GM23338 (cell line): ENCODE measurements around the gene LETMD1. TPM values are rescaled to one million over a fixed set of nuclear protein-coding genes. Genes with fewer than 3 reads are reported as not detected.

Experiments
- ATAC-seq: fragments of 200-7000 bp; cut with Tn5 transposase; 3 replicates; pipeline ENCODE4 v1.9.1; 2020
- DNase-seq: peaks from one replicate; pipeline ENCODE4 v3.0.0-alpha.2; 2015; ENCODE audit warnings: low spot score
- H2AFZ ChIP-seq: fragments of 200-600 bp; sonication (generic); 2 replicates; pipeline ENCODE4 v1.8.0; 2016; ENCODE audit warnings: antibody characterized with exemption, mild to moderate bottlenecking, moderate library complexity
- H3F3A ChIP-seq: fragments of 200-600 bp; sonication (generic); replicated peaks from 2 replicates; pipeline ENCODE4 v1.8.0; 2017; ENCODE audit warnings: antibody characterized with exemption, mixed run types, low read depth
- H3K27ac ChIP-seq: fragments of 200-600 bp; sonication (generic); 2 replicates; pipeline ENCODE4 v1.6.1; 2016; ENCODE audit warnings: low read depth
- H3K27me3 ChIP-seq: fragments of 200-600 bp; sonication (generic); 2 replicates; pipeline ENCODE4 v1.8.0; 2016; ENCODE audit warnings: mild to moderate bottlenecking, mixed run types, moderate library complexity; ENCODE audit not compliant: insufficient read depth
- H3K36me3 ChIP-seq: fragments of 200-600 bp; sonication (generic); 2 replicates; pipeline ENCODE4 v1.8.0; 2016; ENCODE audit warnings: mild to moderate bottlenecking; ENCODE audit not compliant: insufficient read depth
- H3K4me1 ChIP-seq: fragments of 200-600 bp; sonication (generic); 2 replicates; pipeline ENCODE4 v1.8.0; 2016; ENCODE audit warnings: mild to moderate bottlenecking, moderate library complexity; ENCODE audit not compliant: insufficient read depth
- H3K4me2 ChIP-seq: fragments of 200-600 bp; sonication (generic); 2 replicates; pipeline ENCODE4 v1.7.1; 2017; ENCODE audit warnings: mixed run types
- H3K4me3 ChIP-seq: fragments of 200-600 bp; sonication (generic); 2 replicates; pipeline ENCODE4 v1.6.1; 2016; ENCODE audit warnings: mixed run types
- H3K79me2 ChIP-seq: fragments of 200-600 bp; sonication (generic); replicated peaks from 2 replicates; pipeline ENCODE4 v1.8.0; 2017; ENCODE audit warnings: mild to moderate bottlenecking; ENCODE audit not compliant: insufficient read depth
- H3K9me2 ChIP-seq: fragments of 200-600 bp; sonication (generic); 2 replicates; pipeline ENCODE4 v1.8.0; 2017; ENCODE audit not compliant: insufficient read depth
- H4K20me1 ChIP-seq: fragments of 200-600 bp; sonication (generic); replicated peaks from 2 replicates; pipeline ENCODE4 v1.8.0; 2017; ENCODE audit warnings: mild to moderate bottlenecking; ENCODE audit not compliant: insufficient read depth
- H3K27ac Mint-ChIP-seq: 2 replicates; pipeline ENCODE4 v1.8.0; 2020; ENCODE audit warnings: inconsistent platforms, mild to moderate bottlenecking, moderate library complexity, mixed read lengths
- H3K27me3 Mint-ChIP-seq: 3 replicates; pipeline ENCODE4 v1.8.0; 2022; ENCODE audit warnings: low read depth, mild to moderate bottlenecking, moderate library complexity, mixed read lengths, inconsistent platforms; ENCODE audit not compliant: insufficient read depth, poor library complexity
- H3K36me3 Mint-ChIP-seq: 3 replicates; pipeline ENCODE4 v1.8.0; 2021; ENCODE audit warnings: low read depth, mild to moderate bottlenecking, inconsistent platforms, moderate library complexity, mixed read lengths
- H3K4me1 Mint-ChIP-seq: 3 replicates; pipeline ENCODE4 v1.8.0; 2020; ENCODE audit warnings: mild to moderate bottlenecking, inconsistent platforms, mixed read lengths
- H3K4me3 Mint-ChIP-seq: 3 replicates; pipeline ENCODE4 v1.8.0; 2021; ENCODE audit warnings: moderate library complexity, mild to moderate bottlenecking, inconsistent platforms, mixed read lengths
- H3K9me3 Mint-ChIP-seq: 3 replicates; pipeline ENCODE4 v1.8.0; 2020; ENCODE audit warnings: moderate library complexity, mild to moderate bottlenecking, inconsistent platforms, mixed read lengths
- CREB1 ChIP-seq: fragments of 250-450 bp; sonication (Bioruptor Pico); IDR thresholded peaks from 2 replicates; pipeline ENCODE4 v1.5.0; 2020; ENCODE audit warnings: low read depth, mild to moderate bottlenecking, moderate library complexity
- CTCF ChIP-seq, 2 experiments: fragments of 200-600 bp in 1 of 2; sonication (generic) in 1 of 2; conservative IDR thresholded peaks; 2 replicates each; pipeline versions ENCODE4 v1.5.1 to v1.6.1; 2016 to 2017; ENCODE audit warnings: antibody characterized with exemption in 2 of 2, low read depth in 2 of 2, mild to moderate bottlenecking in 2 of 2, moderate library complexity in 1 of 2
- EZH2 ChIP-seq: fragments of 200-600 bp; sonication (generic); IDR thresholded peaks from one replicate; pipeline ENCODE4 v1.8.0; 2017; ENCODE audit warnings: antibody characterized with exemption, mild to moderate bottlenecking, low read depth; ENCODE audit not compliant: unreplicated experiment
- EZH2phosphoT487 ChIP-seq: fragments of 200-600 bp; sonication (generic); IDR thresholded peaks from one replicate; pipeline ENCODE4 v1.8.1; 2018; ENCODE audit warnings: antibody characterized with exemption; ENCODE audit not compliant: unreplicated experiment
- STAT1 ChIP-seq: IDR thresholded peaks from one replicate; pipeline ENCODE4 v1.6.1; 2016; ENCODE audit warnings: antibody characterized with exemption; ENCODE audit not compliant: unreplicated experiment
- ZNF114 ChIP-seq: fragments of 250-450 bp; sonication (Bioruptor Pico); IDR thresholded peaks from 2 replicates; pipeline ENCODE4 v1.5.0; 2020; ENCODE audit warnings: mild to moderate bottlenecking, moderate library complexity
- ZNF462 ChIP-seq: fragments of 250-450 bp; sonication (Bioruptor Pico); IDR thresholded peaks from 2 replicates; pipeline ENCODE4 v1.5.0; 2020; ENCODE audit warnings: mild to moderate bottlenecking, moderate library complexity
- polyA plus RNA-seq: library from polyadenylated mRNA; unstranded; fragments of >200 nt; fragmentation: Nextera tagmentation; extraction: Ambion mirVana; gene quantifications from 2 replicates; pipeline ENCODE4 v1.2.1, GENCODE V29; 2016
- total RNA-seq: library from RNA; depleted of rRNA; stranded (reverse); fragments of >200 nt; shearing (Covaris generic); gene quantifications from 2 replicates; pipeline ENCODE4 v1.2.3, GENCODE V29; 2014

The LETMD1 gene
- total and polyA plus RNA-seq, 2 experiments from 2014 or later = 15.7 to 29.9 TPM

GRCh38 chr12:51087818-51088217, 39.7 kb downstream of the LETMD1 start (continued):
- no peak for TF ChIP-seq ZNF462 (CRISPR knock-in tag)

GRCh38 chr12:51090705-51091229, 42.6 kb downstream of the LETMD1 start:
- Histone ChIP-seq H3K36me3 (peaks cover 13% of the 10 kb centered on the region), H3F3A (no peaks in the 10 kb centered on the region), H3K4me3 (no peak overlapping the region), H3K27me3 (no peaks in the 10 kb centered on the region), H3K27ac (0 out of 2 replicates have a peak overlapping the region, but pooled peaks have one; percentile 45), H3K4me1 (no peaks in the 10 kb centered on the region), H3K4me2 (no peak overlapping the region), H3K79me2 (no peaks in the 10 kb centered on the region), H2AFZ (no peak overlapping the region), H3K9me2 (no peaks in the 10 kb centered on the region), H4K20me1 (peaks cover 5% of the 10 kb centered on the region)
- Mint-ChIP-seq H3K27ac (no peak overlapping the region), H3K27me3 (peaks cover 5% of the 10 kb centered on the region), H3K36me3 (peaks cover 23% of the 10 kb centered on the region), H3K4me1 (no peaks in the 10 kb centered on the region), H3K9me3 (no peaks in the 10 kb centered on the region), H3K4me3 (no peak overlapping the region)
- no peak for ATAC-seq
- no peak for DNase-seq
- TF ChIP-seq STAT1 (no peak), EZH2phosphoT487 (no peak), ZNF114 (CRISPR knock-in tag) (no peak), CREB1 (CRISPR knock-in tag) (no peak), EZH2 (no peak), CTCF (conservative IDR thresholded peaks at IDR 0.05; ENCODE audit: low read depth in 2 of 2) (no peak), ZNF462 (CRISPR knock-in tag) (no peak)
